Measurements from ENCODE around the gene IKZF3.
"Not testable (repeated sequence)": the region's sequence is repeated elsewhere in the genome, so short reads cannot be mapped to it uniquely, and the experiment has no call there.

The IKZF3 gene

GRCh38 chr17:39782481-39782880, 81.6 kb downstream of the IKZF3 start:
- in situ Hi-C loops (cut with MboI; ENCODE audit: low sequenced_read_pairs) = no loop called here

DNA sequence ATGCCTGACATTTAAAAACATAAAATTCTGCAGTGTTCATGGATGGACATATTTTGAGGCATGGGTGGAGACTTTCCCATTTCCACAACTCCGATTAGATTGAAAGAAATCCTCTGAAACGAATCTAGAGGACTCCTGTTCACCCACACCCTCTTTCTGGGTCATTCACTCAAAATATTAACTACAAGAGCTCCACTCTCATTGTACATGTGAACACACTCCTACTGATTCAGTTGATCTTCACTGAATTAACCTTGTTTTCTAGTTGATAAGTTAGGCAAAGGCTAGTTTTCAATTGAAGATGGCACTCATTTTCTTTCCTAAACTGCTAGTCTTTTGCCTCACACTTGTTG, 82.3 kb downstream of the IKZF3 start:
- in situ Hi-C loops (cut with MboI; ENCODE audit: low sequenced_read_pairs) = no loop called here

- in situ Hi-C loops (cut with MboI; ENCODE audit: low sequenced_read_pairs) = no loop called here
These were observed 82.9 kb downstream of the IKZF3 start for GRCh38 chr17:39781031-39781860.

DNA sequence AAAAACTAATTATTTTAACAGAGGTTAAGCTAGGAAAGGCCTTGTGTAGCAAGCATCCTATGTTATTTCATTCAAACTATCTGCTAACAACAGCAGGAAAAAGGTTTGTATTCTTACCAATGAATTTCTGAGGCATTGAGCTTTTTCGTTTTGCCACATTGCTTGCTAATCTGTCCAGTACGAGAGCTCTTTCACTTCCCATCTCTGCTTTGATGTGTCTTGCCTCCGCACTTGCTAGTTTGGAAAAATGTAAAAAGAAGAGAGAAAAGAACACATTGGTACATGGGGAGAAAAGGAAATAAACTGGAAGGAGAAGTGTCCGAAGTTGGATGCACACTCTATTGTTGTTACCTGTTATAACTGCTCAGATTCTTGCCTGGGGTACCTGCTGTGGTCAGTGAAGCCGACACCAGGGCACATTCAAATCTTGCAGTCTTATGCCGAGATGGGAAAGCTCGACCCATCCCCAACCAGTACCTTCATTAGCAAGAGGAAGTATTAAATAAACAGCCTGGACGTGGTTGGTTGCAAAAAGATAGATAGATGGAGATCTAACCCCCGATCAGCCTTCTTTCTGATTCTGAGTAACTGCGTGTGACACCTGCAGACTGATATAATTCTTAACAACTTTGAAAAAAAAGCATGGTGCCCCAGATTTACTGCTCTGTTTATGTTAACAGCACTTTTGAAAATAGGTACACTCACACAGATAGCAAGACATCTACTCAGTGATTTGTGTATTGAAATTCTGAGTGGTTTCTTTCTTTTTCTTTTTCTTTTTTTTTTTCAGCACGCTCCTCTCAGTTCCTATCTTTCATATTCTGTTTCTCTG, 86.4 kb downstream of the IKZF3 start:
- in situ Hi-C loops (cut with MboI; ENCODE audit: low sequenced_read_pairs) = no loop called here

DNA sequence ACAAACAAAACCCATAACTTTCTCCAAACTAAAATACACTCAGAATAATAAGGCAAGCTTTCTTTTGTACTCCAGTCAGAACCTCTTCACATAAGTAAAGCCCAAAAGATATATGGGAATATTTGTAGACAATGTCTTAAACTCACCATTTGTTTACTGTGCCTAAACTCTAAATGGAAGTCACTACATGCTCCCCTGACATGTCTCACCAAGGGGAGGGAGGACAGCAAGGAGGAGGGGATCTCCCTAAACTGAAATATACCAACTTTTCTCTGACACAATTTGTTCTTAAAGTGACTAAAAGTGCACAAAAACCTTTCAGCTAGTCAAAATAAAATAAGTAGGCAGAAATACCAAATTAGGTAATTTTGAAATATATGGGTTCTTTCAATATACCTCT, 87.9 kb downstream of the IKZF3 start:
- in situ Hi-C loops (cut with MboI; ENCODE audit: low sequenced_read_pairs) = no loop called here

DNA sequence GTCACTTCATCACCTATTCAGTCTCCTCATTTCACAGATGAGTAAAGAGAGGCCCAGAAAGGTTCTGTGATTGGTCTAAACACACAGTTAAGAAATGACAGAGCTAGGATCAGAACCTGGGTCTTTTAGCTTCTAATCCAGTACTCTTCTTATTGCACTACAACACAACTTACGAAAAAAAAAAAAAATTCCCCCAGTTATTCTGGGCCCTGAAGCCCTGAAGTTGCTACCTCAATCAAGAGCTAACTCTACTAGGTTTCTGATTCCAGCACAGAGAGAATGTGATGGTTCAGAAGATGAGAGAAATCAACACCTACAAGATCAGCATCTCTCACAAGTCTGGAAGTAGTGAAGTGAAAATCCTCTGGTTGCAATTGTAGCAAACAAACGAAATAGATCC, 89.1 kb downstream of the IKZF3 start:
- in situ Hi-C loops (cut with MboI; ENCODE audit: low sequenced_read_pairs) = no loop called here

- in situ Hi-C loops (cut with MboI; ENCODE audit: low sequenced_read_pairs) = no loop called here
These were observed 90.1 kb downstream of the IKZF3 start for GRCh38 chr17:39774047-39774446.

DNA sequence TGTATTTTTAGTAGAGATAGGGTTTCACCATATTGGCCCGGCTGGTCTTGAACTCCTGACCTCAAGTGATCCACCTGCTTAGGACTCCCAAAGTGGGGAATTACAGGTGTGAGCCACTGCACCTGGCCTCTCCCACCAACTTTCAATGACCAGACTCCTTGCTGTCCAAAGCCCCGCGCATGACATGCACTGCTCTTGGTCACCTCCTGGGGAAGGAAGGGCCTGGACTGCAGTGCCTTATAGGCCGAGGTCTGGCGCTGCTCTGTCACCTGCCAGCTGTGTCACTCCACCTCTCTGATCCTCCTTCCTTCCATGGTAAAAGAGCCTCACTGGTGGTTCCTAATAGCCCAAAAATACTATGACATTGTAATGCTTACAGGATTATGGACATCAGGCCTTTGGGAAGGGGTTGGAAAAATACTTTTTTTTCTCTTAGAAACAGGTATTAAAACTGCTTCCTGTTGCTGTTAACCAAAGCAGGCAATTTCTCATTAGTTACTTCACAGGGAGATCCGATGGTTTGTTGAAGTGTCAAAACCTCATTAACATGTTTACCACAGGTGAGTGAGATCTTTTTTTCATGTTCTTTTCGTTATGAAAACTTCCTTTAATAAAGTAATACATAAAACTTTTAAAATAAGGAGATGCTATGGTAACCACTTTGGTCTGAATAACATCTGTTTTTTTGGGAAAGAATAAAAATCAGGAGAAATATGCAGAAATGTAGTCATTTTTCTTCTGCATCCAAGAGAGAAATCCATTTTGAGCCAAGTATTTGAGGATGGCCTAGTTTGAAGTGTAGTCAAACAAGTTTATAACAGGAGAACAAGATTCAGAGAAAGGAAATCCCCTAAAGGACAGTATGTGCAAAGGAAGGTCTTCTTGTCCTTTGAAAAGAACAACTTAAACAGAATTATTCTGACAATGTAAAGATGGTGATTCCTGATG, 90.9 kb downstream of the IKZF3 start:
- in situ Hi-C loops (cut with MboI; ENCODE audit: low sequenced_read_pairs) = no loop called here

GRCh38 chr17:39772415-39772814, 91.7 kb downstream of the IKZF3 start:
- in situ Hi-C loops (cut with MboI; ENCODE audit: low sequenced_read_pairs) = no loop called here

DNA sequence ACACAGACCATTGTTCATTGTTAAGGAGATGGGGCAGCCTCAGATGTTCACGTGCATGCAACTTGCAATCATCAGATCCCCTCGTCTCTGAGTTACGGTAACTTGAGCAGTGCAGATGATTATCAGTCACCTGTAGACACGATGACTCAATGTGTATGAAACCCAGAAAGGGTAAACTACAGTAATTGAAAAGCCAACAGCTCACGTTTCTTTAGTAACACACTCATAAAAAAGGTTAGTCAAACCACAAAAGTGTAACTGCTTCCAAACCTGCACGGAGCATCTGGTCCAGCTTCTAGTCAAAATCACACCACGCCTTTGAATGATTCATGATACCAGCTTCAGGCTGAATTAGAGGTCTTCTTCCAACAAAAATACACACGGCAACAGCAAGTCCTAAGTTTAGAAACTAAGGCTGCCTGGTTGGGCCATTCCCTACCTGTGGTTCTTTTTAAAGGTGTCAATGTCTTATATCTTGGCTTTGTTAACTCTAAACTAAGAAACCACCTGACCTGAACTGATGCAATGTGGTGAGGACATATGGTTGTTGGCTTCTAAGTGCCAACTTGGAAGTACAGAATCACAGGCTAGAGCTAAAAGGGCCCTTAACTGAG, 94.0 kb downstream of the IKZF3 start:
- in situ Hi-C loops (cut with MboI; ENCODE audit: low sequenced_read_pairs) = no loop called here

- in situ Hi-C loops (cut with MboI; ENCODE audit: low sequenced_read_pairs) = no loop called here
These were observed 97.0 kb downstream of the IKZF3 start for GRCh38 chr17:39767147-39767546.

- in situ Hi-C loops (cut with MboI; ENCODE audit: low sequenced_read_pairs) = no loop called here
These were observed 98.3 kb downstream of the IKZF3 start for GRCh38 chr17:39765766-39766165.

DNA sequence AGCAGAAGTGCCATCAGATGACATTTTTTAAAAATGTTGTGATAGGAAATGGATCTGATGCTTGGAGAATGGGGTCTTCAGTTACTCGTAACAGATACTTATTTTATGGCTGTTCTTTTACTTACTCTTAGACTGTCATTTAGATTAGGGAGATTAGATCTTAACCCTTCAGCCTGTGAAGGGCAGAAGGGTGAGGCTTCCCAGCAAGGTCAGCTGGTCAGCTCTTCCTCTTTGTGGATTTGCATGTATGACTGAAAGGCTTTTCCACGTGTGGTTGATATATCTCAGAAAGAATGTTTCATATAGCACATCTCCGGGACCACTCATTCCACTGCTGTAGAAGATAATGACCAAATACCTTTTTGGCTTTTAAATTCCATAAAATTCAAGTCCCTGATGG, 98.9 kb downstream of the IKZF3 start:
- in situ Hi-C loops (cut with MboI; ENCODE audit: low sequenced_read_pairs) = no loop called here

- in situ Hi-C loops (cut with MboI; ENCODE audit: low sequenced_read_pairs) = not testable (repeated sequence)
These were observed 99.9 kb downstream of the IKZF3 start for GRCh38 chr17:39764171-39764570.

- in situ Hi-C loops (cut with MboI; ENCODE audit: low sequenced_read_pairs) = no loop called here
These were observed 100.9 kb downstream of the IKZF3 start for GRCh38 chr17:39763051-39763820.

DNA sequence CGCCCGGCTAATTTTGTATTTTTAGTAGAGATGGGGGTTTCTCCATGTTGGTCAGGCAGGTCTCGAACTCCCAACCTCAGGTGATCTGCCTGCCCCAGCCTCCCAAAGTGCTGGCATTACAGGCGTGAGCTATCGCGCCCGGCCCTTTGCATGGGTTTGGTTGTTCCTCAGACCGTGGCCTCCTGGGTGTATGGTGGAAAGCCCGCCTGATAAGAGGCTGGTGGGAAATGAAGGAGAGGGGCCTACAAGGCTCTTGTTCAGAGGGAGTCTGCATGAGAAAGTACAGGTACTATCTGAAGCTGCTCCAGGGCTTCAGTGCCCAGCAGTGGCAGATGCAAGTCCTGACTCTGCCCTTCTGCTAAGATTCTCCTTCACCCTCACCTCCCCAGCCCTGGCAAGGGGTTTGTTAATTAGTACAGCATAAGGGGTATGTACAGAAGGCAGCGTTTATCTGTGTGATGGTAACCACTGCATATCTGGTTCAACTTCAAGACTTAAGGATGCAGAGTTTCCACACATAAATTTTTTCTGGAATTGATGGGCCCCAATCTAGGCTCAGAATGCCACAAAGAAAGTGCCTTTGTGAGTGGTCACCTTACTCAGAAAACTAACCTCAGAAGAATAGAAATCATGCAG, 102.1 kb downstream of the IKZF3 start:
- in situ Hi-C loops (cut with MboI; ENCODE audit: low sequenced_read_pairs) = no loop called here

GRCh38 chr17:39759204-39759603, 104.9 kb downstream of the IKZF3 start:
- in situ Hi-C loops (cut with MboI; ENCODE audit: low sequenced_read_pairs) = loop anchor here (10.0 kb wide), 1 partner anchor 124 kb away; the partner anchor contains the start of gene STARD3

GRCh38 chr17:39757931-39758873, 105.9 kb downstream of the IKZF3 start:
- in situ Hi-C loops (cut with MboI; ENCODE audit: low sequenced_read_pairs) = loop anchor here (10.0 kb wide), 1 partner anchor 123 kb away; the partner anchor contains the start of gene STARD3

Measured in HL-60/S4 (cell line).